ENCODE data around the gene CORO2A. TPM values are rescaled to one million over a fixed set of nuclear protein-coding genes. Genes with fewer than 3 reads are reported as not detected.

Gene CORO2A
- total RNA-seq, 1 experiment from 2014 or later: 1.6 TPM

DNA sequence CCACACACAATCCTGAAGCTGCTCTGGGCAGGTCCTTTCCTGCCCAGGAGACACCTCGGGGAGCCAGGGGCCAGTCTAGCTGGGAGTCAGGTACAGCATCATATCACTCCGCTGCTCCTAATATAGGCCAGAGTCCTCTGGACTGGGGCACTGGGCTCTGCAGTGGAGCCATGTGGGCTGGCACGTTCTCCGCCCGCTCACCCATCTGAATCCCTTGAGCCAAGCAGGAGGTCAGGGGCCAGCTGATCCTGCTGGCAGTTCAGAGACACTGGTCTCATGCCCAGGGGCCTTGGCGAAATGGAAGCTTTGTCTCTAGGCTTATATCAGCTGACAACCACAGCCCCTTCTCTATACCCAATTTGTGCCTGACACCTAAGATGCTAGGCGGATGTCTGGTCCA is 9.3 kb upstream of the CORO2A start:
- in situ Hi-C loops (cut with HindIII; ENCODE audit: low pct_unique_long_range_greater_than_20kb, low sequenced_read_pairs): no loop called here
- no peak for DNase-seq (ENCODE audit: low read depth, low spot score)

DNA sequence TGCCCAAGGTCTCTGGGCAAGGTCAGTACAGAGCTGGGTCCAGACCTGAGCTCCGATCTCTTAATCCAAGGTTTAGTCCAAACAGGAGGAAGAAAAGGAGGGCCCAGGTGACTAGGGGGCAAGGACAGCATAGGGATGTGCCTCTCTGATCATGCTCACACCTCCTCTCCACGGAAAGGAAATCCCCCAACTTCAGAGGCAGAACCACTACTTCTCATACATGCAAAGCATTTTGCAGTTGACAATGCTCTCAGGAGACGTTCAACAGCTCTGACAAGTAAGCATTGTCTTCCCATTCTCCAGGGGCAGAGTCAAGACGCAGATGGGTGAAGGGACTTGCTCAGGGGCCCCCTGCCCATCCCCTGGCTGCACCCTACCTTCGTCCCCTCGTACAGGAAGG is 8.7 kb upstream of the CORO2A start:
- in situ Hi-C loops (cut with HindIII; ENCODE audit: low pct_unique_long_range_greater_than_20kb, low sequenced_read_pairs): no loop called here
- no peak for DNase-seq (ENCODE audit: low read depth, low spot score)

DNA sequence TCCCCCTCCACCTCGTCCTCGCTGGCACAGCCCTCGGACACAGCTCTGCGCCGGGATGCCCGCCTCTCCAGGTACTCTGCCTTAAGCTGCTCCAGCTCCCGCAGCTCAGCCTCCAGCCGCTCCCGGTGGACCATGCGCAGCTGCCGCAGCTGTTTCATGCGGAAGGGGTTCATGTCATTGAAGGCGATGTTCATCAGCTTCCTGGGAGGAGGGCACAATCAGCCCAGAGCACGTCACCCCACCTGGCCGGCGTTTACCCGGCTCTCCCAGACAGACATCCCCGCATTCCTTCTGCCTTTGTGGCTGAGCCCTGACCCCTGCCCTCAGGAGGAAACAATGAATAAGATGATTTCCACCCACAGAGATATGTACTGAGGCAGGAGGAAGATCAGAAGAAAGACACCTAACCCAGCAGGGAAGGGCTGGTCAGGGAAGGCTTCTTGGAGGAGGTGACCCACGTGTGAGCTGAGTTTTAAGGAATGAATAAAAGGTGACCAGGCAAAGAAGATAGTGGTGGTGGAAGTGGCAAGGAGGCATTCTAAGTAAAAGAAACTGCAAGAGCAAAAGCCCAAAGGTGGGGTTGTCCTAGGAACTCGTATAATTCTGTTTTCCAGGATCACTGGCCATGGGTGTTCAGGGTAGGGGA is 7.1 kb upstream of the CORO2A start:
- DNase-seq (ENCODE audit: low read depth, low spot score): no peak
- in situ Hi-C loops (cut with HindIII; ENCODE audit: low pct_unique_long_range_greater_than_20kb, low sequenced_read_pairs): no loop called here

DNA sequence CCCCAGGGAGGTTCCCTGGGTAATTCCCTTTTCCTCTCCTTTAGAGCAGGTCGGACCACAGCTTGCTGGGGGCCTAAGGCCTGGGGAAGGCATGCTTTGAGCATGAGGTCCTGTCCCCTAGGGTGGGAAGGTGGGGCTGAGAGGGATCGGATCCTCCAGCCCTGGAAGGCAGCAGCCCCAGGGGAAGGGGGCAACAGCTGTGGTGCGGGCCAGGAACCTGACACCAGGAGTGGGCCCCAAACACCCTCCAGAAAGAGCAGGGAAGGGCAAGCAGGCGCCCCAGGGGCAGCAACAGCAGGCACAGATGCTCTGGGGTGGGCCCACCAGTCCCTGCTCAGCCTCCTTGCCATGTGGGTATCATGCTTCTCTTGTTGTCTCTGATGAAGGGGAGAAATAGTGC is 3.2 kb upstream of the CORO2A start:
- in situ Hi-C loops (cut with HindIII; ENCODE audit: low pct_unique_long_range_greater_than_20kb, low sequenced_read_pairs): no loop called here
- DNase-seq (ENCODE audit: low read depth, low spot score): no peak

DNA sequence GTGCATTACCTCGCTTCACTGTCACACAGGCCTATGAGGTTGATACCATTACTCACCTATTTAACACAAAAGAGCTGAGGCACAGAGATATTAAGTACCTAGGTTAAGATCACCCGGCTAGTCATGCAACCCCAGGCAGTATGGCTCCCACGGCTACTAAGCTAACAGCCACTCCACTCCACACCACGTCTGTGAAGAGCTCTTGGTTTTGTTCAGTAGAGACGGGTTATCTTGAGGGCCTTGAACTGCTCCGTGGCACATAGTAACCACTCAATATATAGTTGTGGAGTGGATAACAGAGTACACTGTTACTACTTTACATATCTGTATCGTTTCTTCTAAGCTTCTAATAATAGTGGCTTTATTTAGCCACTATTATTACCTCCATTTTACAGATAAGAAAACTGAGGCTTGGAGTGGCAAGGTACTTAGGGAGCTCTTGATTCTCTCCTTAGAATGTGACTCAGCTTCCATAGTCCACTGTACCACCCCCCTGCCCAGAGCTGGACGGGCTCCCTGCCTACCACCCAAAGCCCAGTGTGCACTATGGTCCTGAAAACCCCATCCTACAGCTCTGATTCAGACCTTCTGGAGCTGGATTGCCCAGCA is 1.0 kb upstream of the CORO2A start:
- no peak for DNase-seq (ENCODE audit: low read depth, low spot score)
- in situ Hi-C loops (cut with HindIII; ENCODE audit: low pct_unique_long_range_greater_than_20kb, low sequenced_read_pairs): no loop called here

DNA sequence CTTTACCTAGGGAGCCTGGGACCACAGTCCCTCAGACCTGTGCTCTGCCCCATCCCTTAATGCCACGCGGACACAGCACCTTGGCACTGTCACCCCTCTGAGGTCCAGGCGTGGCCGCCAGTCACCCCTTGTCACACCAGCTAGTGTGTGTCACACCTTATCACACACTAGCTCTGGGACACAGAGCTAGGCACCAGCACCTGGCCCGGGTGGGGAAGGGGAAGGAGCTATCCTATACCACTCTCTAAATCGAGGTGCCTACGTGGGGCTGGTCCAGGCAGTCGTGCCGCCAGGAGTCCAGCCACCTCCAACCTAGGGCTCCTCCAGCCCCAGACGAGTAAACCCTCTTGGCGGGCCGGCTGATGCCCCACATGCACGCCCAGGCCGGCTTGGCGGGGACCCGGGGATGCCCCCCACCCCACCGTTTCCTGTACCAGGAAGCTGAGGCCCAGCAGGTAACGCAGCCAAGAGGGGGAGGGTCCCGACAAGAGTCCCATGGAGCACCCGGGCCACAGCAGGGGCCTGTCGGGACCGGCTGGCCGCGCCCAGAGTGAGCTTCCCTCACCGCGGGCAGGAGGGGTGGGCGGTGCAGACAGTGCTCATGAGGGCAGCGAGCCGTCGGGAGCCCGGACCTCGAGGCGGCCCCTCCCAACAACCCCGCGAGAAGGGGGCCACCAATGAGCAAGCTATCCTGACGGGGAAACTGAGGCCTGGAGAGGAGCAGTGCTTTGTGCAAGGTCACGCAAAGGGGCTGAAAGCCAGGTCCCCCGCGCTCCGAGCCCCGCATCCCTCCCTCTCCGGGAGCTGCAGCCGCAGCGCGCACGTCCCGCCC is 550 bp downstream of the CORO2A start:
- in situ Hi-C loops (cut with HindIII; ENCODE audit: low pct_unique_long_range_greater_than_20kb, low sequenced_read_pairs): no loop called here
- DNase-seq (ENCODE audit: low read depth, low spot score): no peak

DNA sequence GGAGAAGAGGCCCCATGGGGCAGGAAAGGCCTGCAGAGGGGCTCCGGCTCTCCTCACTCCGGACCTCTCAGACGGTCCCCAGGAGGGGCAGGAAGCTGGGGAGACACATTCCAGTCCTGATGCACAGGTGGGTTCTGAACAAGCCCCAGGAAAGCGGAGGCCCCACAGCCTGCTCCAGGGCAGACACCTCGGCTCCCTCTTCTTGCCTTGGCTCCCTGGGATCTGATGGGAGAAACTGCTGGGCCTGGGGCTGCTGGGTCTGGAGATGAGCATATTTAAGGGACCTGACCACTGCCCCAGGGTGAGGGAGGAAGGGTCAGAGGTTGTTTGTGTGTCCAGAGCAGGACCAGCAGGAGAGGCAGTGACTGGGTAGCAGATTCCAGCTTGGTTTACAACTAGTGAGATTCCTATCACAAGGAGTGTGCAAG is 1.2 kb downstream of the CORO2A start:
- in situ Hi-C loops (cut with HindIII; ENCODE audit: low pct_unique_long_range_greater_than_20kb, low sequenced_read_pairs): no loop called here
- no peak for DNase-seq (ENCODE audit: low read depth, low spot score)

DNA sequence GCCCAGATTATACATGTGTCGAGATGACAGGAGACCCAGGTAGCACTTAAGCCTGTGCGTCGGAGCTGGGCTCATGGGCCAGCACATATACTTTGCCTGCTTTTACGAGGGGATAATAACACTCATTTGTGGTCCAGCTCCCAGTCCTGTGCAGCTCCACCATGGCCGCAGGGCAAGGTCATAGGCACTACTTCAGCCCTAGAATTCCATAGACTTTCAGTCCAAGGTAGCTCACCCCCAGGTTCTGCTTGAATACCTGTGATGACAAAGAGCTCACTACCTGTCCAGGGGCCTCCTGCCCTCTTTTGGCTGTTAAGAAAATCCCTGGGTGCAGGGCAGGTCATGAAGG is 1.7 kb downstream of the CORO2A start:
- DNase-seq (ENCODE audit: low read depth, low spot score): no peak
- in situ Hi-C loops (cut with HindIII; ENCODE audit: low pct_unique_long_range_greater_than_20kb, low sequenced_read_pairs): no loop called here

DNA sequence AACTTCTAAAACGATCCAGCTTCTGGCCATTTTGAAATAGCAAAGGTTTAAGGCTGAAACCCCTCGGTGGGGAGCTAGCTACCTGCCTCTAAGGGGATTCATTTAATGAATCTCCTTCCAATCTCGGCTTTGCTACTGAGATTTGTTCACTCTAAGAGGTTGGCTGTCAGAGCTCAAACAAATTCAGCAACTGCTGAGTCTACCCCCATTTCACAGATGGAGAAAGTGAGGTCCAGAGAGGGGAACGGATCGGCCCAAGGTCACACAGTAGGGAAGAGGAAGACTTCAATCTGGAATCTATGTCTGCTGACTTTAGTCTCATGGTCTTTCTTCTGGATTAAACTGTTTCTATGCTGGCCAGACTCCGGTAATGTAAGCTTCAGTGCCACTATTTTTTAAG is 3.0 kb downstream of the CORO2A start:
- no peak for DNase-seq (ENCODE audit: low read depth, low spot score)
- in situ Hi-C loops (cut with HindIII; ENCODE audit: low pct_unique_long_range_greater_than_20kb, low sequenced_read_pairs): no loop called here

DNA sequence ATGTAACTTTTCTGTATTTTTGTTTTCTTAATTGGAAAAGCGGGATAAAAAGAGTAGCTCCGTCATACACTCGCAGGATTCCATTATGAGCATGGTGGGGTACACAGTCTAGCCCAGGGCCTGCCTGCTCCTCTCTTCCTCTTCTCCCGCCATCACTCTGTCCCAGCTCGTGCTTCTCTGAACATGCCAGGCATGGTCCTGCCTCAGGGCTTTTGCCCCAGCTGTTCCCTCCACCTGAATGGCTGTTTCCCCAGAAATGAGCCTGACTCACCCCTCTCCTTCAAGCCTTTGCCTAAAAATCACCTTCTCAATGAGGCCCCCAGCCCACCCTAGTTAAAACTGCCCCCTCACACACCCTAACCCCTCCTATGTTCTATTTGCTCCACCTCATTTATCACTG is 4.5 kb downstream of the CORO2A start:
- in situ Hi-C loops (cut with HindIII; ENCODE audit: low pct_unique_long_range_greater_than_20kb, low sequenced_read_pairs): no loop called here
- DNase-seq (ENCODE audit: low read depth, low spot score): no peak

DNA sequence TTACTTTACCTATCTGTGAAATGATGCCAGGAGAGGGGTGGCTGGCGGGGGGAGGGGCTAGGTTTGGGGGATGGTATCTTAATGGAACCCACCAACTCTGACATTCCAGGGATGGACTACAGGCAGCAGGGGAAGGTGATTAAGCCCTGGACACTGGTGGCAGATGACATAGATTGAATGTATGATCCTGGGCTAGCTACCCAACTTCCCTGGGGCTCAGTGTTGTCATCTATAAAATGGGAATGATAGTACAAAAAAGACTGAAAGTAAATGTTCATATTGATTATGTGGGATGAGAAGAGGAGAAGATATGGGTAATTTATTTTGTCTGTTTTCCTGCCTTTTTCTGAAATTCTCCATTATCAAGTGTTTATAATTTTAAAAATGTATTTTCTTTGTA is 6.2 kb downstream of the CORO2A start:
- DNase-seq (ENCODE audit: low read depth, low spot score): no peak
- in situ Hi-C loops (cut with HindIII; ENCODE audit: low pct_unique_long_range_greater_than_20kb, low sequenced_read_pairs): no loop called here

DNA sequence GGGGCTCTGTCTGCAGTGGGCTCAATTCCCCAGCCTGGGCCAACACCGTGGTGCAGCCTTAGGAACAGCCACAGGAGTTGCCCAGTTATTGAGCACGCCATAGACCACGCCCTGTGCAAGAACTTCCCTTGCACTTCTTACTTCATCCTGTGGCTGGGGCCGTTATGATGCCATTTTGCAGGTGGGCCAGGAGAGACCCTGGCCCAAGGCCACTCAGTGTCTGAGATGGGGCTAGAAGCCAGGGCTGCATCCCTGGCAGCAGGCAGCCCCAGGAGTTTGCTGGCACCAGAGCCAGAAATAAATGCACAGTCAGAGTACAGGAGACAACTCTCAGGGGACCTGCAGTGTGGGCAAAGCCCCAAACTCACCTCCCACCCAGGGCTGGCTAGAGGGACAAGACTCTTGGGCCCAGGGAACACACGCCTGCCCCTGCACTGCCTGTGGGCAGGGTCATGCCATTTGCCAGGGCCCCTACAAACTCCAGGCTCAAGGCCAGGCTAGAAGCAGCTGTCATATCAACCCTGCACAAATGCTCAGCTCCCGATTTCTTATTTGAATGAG is 6.7 kb downstream of the CORO2A start:
- no peak for DNase-seq (ENCODE audit: low read depth, low spot score)
- in situ Hi-C loops (cut with HindIII; ENCODE audit: low pct_unique_long_range_greater_than_20kb, low sequenced_read_pairs): no loop called here

DNA sequence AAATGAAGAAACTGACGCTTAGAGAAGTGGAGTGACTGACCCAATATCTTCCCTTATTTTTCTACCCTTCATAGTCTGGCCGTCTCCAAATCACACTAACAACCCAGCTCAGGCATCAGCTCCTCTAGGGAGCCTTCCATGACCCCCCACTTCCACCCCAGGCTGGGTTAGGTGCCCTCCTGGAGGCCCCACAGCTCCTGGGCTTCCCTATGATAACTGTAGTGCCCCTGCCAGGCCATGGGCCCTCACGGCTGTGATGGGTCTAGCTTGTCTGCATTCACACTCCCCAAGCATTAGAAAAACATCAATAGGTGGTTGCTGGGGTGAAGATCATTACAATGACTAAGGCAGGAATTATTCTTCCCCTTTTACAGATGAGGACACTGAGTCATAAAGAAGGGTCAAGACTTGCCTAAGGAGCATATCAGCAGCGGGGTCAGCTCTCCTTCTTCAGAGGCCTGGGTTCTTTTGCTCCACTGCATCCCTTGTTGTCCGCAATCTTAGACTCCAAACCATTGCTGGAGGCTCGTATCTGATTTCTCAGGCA is 7.3 kb downstream of the CORO2A start:
- in situ Hi-C loops (cut with HindIII; ENCODE audit: low pct_unique_long_range_greater_than_20kb, low sequenced_read_pairs): no loop called here
- DNase-seq (ENCODE audit: low read depth, low spot score): no peak

DNA sequence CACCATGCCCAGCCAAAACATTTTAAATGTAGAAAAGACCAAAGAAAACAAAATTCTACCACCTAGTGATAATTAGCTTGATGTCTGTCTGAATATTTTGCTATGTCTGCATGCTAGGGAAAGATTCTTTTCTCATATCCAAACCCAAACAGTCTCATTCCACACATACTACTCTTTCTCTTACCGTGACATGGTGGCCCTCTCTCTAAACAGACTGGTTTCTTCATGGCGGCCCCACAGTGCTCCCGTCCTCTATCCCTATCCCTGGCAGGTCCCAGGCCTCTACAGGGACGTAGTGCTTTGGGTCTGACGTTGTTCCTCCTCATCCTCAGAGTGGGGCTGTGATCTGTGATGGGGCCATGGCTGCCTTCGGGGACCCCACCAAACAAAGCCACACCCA is 8.1 kb downstream of the CORO2A start:
- in situ Hi-C loops (cut with HindIII; ENCODE audit: low pct_unique_long_range_greater_than_20kb, low sequenced_read_pairs): no loop called here
- DNase-seq (ENCODE audit: low read depth, low spot score): no peak

DNA sequence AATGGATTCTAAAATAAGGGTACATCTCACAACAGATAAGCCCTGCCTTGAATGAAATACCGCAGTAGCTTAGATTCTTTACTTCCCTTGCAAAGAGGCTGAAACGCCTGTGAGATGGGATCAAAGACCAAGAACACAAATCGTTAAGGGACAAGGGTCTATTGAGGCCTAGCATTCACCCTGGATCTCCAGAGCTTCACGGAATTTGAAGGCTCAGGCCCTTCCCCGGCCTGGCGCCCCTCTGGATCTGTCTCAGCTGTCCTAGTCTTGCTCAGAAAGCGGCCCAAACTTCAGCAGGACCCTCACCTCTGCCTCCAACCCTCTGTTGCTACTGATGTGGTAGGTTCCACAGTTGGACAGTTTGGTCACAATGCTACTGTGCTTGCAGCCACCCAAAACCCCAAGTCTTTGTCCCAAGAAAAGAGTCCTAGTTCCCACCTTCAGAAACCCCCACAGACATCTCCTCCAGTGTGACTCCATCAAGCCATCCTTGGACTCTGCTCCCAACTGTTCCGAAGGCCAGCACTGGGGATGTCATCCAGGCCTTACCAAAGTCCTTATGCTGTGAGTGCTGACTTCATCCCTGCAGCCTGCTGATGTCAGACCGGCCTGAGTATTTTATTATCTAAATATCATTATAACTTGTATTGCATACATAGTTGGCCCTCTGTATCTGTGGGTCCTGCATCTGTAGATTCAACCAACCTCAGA is 9.4 kb downstream of the CORO2A start:
- in situ Hi-C loops (cut with HindIII; ENCODE audit: low pct_unique_long_range_greater_than_20kb, low sequenced_read_pairs): no loop called here
- no peak for DNase-seq (ENCODE audit: low read depth, low spot score)

DNA sequence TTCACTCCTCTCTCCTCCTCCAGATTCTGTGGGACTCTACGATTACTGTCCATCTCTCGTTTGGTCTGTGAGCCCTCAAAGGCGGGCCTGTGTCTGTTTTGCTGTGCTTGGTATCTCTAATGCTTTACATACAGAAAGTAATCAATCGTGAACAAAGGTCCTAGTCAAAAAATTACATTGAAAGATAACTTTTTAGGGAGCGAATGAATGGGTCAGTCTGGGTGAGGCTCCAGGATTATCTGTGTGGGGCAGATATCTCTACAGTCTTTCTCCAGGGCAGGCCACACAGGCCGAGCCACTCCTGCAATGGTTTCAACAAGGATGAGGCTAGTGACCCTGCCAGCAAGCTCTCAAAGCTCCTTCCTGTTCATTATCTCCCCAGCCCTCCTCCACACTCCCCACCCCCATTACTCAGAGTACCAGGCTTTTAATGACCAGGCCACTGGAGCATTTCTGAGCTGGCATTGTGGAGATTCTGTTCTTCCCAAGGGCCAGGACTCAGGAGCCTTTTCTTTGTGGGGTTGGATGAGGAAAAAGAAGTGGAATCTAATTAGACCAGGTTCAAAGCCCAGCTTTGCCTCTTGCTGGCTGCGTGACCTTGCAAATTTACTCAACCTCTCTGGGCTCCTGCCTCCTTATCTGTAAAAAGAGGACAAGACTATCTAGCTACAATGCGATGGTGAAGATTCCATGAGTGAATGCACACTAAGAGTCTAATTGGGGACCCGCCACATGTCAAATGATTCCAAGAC is 10.2 kb downstream of the CORO2A start:
- in situ Hi-C loops (cut with HindIII; ENCODE audit: low pct_unique_long_range_greater_than_20kb, low sequenced_read_pairs): no loop called here
- DNase-seq (ENCODE audit: low read depth, low spot score): no peak

DNA sequence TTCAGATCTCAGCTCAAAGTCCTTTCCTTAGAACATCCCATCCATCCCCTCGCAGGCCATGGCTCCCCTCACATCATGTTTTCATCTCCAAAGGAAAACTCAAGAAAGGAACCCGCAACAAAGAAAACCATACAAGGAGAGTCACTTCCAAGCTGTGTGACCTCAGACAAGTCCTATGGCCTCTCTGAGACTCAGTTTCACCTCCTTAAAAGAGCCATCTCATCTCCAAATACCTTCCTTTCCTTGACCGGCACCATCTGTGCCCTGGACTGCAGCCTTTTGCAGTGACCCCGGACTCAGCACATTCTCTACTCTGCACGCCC is 10.7 kb downstream of the CORO2A start:
- no peak for DNase-seq (ENCODE audit: low read depth, low spot score)
- in situ Hi-C loops (cut with HindIII; ENCODE audit: low pct_unique_long_range_greater_than_20kb, low sequenced_read_pairs): no loop called here
